Esophagus squamous epithelium (tissue), 5 donors: Measurements from ENCODE around the gene PDZRN4. TPM values are rescaled to one million over a fixed set of nuclear protein-coding genes. Genes with fewer than 3 reads are reported as not detected.
"Not testable (repeated sequence)": the region's sequence is repeated elsewhere in the genome, so short reads cannot be mapped to it uniquely, and the experiment has no call there.

Experiments
- DNase-seq: peaks from one replicate; lab custom pipeline; 2025; lab: John Stamatoyannopoulos, UW
- H3K27ac ChIP-seq, 4 donors: fragments of 200-600 bp; sonication (generic); one replicate each; pipeline ENCODE4 v1.5.1; 2016 to 2019; ENCODE audit warnings: mild to moderate bottlenecking in 1 of 4
- H3K27me3 ChIP-seq, 4 donors: fragments of 200-600 bp; sonication (generic); 1 replicate in 3 of 4; 2 replicates in 1 of 4; pipeline versions ENCODE4 v1.5.1 to v1.6.0; 2017 to 2021; ENCODE audit warnings: antibody characterized with exemption in 1 of 4
- H3K36me3 ChIP-seq, 3 donors: fragments of 200-600 bp; sonication (generic); one replicate each; pipeline ENCODE4 v1.5.1; 2016 to 2019
- H3K4me1 ChIP-seq, 3 donors: fragments of 200-600 bp; sonication (generic); one replicate each; pipeline ENCODE4 v1.5.1; 2017 to 2019
- H3K4me3 ChIP-seq, 4 donors: fragments of 200-600 bp; sonication (generic); 1 replicate in 3 of 4; 2 replicates in 1 of 4; pipeline ENCODE4 v1.5.1; 2016 to 2019; ENCODE audit warnings: mild to moderate bottlenecking in 2 of 4, moderate library complexity in 1 of 4
- H3K9me3 ChIP-seq, 3 donors: fragments of 200-600 bp; sonication (generic); one replicate each; pipeline ENCODE4 v1.5.1; 2016 to 2019
- POLR2A ChIP-seq, 4 donors: fragments of 450-650 bp; IDR thresholded peaks; one replicate each; pipeline ENCODE4 v1.6.1; 2017; ENCODE audit warnings: antibody characterized with exemption in 4 of 4, mild to moderate bottlenecking in 4 of 4, moderate library complexity in 3 of 4
- WGBS, 2 donors: methylation state at CpG; one replicate each; pipeline ENCODE4 v1.1.5; 2018; 5-methylcytosine and 5-hydroxymethylcytosine counted together
- intact Hi-C: fragments of 100-400 bp; cut with DNase I; formaldehyde crosslinking; loops from one replicate; pipeline ENCODE4 v1.15.0; 2022
- total RNA-seq, 4 donors: library from RNA; depleted of rRNA; stranded (reverse); fragments of >200 nt; gene quantifications; one replicate each; pipeline ENCODE4 v1.1.0, GENCODE V29; 2016
- TF ChIP-seq, protein P1 (sequence below), 6 experiments: fragments of 450-650 bp in 4 of 6; fragments of 200-600 bp in 2 of 6; sonication (generic) in 2 of 6; IDR thresholded peaks; one replicate each; pipeline ENCODE4 v1.5.1; 2016 to 2019; ENCODE audit warnings: antibody characterized with exemption in 6 of 6, mild to moderate bottlenecking in 4 of 6, moderate library complexity in 4 of 6
- donor health status: DM: yes; HTN: yes; CAD: no.

Gene PDZRN4
- total RNA-seq, 4 donors from 2014 or later: 0.31 to 22.5 (median 2.1) TPM

DNA sequence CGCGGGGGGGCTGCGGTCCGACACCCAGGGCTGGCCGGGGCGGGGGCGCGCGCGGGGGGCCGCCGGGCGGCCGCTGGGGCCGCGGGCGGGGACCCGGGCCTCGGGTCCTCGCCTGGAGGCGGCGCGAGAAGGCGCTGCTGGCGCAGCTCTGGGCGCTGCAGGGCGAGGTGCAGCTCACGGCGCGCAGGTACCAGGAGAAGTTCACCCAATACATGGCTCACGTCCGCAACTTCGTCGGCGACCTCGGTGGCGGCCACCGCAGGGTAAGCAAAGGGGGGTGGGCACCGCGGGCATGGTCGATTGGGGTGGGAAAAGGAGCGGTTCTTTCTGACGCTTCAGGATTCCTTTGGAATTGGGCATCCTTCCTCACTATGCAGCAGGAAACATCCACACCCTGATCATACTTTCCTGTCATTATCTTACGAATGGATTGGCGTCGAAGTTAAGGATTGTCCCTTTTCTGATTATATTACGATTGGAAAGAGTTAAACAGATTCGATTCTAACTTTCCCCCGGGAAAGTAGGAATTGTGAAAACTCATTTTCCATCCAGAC lies 798 bp downstream of the PDZRN4 start:
- peaks cover 0 to 50% (median 9%) of the 10 kb centered on the region in 4 donors for H3K27me3 ChIP-seq

DNA sequence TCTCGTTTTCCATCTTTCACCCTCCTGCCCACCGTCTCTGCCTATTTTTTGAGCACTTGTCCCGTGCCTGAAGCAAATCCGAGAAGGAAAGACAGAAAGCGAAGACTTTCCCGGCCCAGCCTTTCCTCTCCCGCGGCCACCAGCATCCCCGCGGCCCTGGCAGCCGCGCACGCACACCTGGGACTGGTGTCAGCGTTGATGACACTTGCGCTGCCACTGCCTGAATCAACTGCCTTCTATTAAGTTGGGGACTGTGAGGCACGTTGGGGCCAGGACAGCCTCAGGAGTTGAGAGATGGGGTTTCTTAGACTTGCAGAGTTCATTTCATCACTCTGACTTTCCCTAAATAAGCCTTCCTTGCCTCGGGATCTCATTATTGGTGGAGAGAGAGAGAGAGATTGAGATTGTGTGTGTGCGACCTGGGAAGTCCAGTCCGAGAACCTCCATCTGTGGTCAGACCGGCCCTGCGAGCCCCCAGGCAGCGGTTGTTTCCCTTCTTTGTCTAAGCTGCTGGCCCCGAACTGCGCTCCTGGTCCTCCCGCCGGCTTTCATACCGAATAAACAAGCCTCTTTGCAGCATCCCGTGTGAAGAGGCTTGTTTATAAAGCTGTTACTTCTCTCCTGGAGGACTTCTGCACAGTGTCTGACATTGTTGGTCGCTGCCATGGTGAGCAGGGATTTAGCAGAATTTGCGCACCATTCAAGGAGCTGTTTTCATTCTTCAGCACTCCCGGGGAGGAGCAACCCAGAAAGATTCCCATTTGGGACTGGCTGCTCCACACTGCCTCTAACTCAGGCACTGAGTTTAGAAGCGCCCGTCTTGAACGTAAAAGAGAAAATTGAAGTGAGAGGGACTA lies 1.5 kb downstream of the PDZRN4 start:
- no peak for TF ChIP-seq POLR2A (IDR thresholded peaks at IDR 0.05)
- TF ChIP-seq, protein P1, sequence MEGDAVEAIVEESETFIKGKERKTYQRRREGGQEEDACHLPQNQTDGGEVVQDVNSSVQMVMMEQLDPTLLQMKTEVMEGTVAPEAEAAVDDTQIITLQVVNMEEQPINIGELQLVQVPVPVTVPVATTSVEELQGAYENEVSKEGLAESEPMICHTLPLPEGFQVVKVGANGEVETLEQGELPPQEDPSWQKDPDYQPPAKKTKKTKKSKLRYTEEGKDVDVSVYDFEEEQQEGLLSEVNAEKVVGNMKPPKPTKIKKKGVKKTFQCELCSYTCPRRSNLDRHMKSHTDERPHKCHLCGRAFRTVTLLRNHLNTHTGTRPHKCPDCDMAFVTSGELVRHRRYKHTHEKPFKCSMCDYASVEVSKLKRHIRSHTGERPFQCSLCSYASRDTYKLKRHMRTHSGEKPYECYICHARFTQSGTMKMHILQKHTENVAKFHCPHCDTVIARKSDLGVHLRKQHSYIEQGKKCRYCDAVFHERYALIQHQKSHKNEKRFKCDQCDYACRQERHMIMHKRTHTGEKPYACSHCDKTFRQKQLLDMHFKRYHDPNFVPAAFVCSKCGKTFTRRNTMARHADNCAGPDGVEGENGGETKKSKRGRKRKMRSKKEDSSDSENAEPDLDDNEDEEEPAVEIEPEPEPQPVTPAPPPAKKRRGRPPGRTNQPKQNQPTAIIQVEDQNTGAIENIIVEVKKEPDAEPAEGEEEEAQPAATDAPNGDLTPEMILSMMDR (IDR thresholded peaks at IDR 0.05): no peak
- Histone ChIP-seq H3K4me3 (peak overlapping the region; percentile 1 to 69 (median 46)), H3K27me3 (peaks cover 0 to 50% (median 9%) of the 10 kb centered on the region in 4 donors), H3K9me3 (no peaks in the 10 kb centered on the region), H3K36me3 (no peaks in the 10 kb centered on the region), H3K4me1 (peaks cover 7 to 28% (median 9%) of the 10 kb centered on the region in 3 donors), H3K27ac (peak overlapping the region in 3 of 4 donors; percentile 65 to 80 (median 76))
- WGBS, 2 donors: 2 to 8% methylated on average over 19 to 31 of the region's 34 CpGs
- intact Hi-C loops: no loop called here
- no peak for DNase-seq

More for the DNA sequence above, 798 bp downstream of the PDZRN4 start:
- no peak for DNase-seq
- no peak for TF ChIP-seq POLR2A (IDR thresholded peaks at IDR 0.05)
- TF ChIP-seq, protein P1 (IDR thresholded peaks at IDR 0.05): no peak
- Histone ChIP-seq H3K9me3 (no peaks in the 10 kb centered on the region), H3K4me1 (peaks cover 7 to 28% (median 9%) of the 10 kb centered on the region in 3 donors), H3K36me3 (no peaks in the 10 kb centered on the region), H3K27ac (peak overlapping the region in 3 of 4 donors; percentile 65 to 80 (median 76)), H3K4me3 (peak overlapping the region; percentile 1 to 69 (median 46))
- intact Hi-C loops: no loop called here
- WGBS, 2 donors: 4 to 19% methylated on average over 8 to 13 of the region's 49 CpGs

- 13 to 16% methylated on average over 5 of the region's 5 CpGs for WGBS, 2 donors
- H3K36me3 ChIP-seq: no peaks in the 10 kb centered on the region
- peaks cover 7 to 28% (median 9%) of the 10 kb centered on the region in 3 donors for H3K4me1 ChIP-seq
- TF ChIP-seq POLR2A (IDR thresholded peaks at IDR 0.05): no peak
- TF ChIP-seq, protein P1 (IDR thresholded peaks at IDR 0.05): peak in 4 of 6 experiments; percentile 26 to 50 (median 40)
- peaks cover 0 to 50% (median 9%) of the 10 kb centered on the region in 4 donors for H3K27me3 ChIP-seq
- peak overlapping the region in 3 of 4 donors; percentile 65 to 80 (median 76) for H3K27ac ChIP-seq
- no peaks in the 10 kb centered on the region for H3K9me3 ChIP-seq
- peak overlapping the region in 3 of 4 donors; percentile 41 to 69 (median 52) for H3K4me3 ChIP-seq
- intact Hi-C loops: no loop called here
- no peak for DNase-seq
These were observed 2.2 kb downstream of the PDZRN4 start for GRCh38 chr12:41190338-41190737.

- H3K9me3 ChIP-seq, H3K36me3 ChIP-seq, H3K27ac ChIP-seq, DNase-seq, intact Hi-C loops, H3K4me3 ChIP-seq: not testable (repeated sequence)
- 76 to 86% methylated on average over 3 of the region's 3 CpGs for WGBS, 2 donors
- Histone ChIP-seq H3K27me3 (peaks cover 0 to 50% (median 9%) of the 10 kb centered on the region in 4 donors), H3K4me1 (peaks cover 7 to 28% (median 9%) of the 10 kb centered on the region in 3 donors)
These were observed 3.4 kb downstream of the PDZRN4 start for GRCh38 chr12:41191549-41191948.

- intact Hi-C loops: no loop called here
- no peak for DNase-seq
- H3K4me3 ChIP-seq: no peak overlapping the region
These were observed 5.2 kb downstream of the PDZRN4 start for GRCh38 chr12:41193311-41193710.

More at GRCh38 chr12:41193311-41193710, 5.2 kb downstream of the PDZRN4 start:
- Histone ChIP-seq H3K27ac (no peak overlapping the region), H3K9me3 (no peaks in the 10 kb centered on the region), H3K36me3 (no peaks in the 10 kb centered on the region), H3K4me1 (peaks cover 3 to 19% (median 7%) of the 10 kb centered on the region in 3 donors), H3K27me3 (peaks cover 0 to 36% (median 5%) of the 10 kb centered on the region in 4 donors)
- TF ChIP-seq, protein P1 (IDR thresholded peaks at IDR 0.05): no peak
- TF ChIP-seq POLR2A (IDR thresholded peaks at IDR 0.05): no peak
- WGBS, 2 donors: 41 to 65% methylated on average over 1 of the region's 1 CpG
